Measurements from ENCODE around the gene GPR62.

Gene GPR62

DNA sequence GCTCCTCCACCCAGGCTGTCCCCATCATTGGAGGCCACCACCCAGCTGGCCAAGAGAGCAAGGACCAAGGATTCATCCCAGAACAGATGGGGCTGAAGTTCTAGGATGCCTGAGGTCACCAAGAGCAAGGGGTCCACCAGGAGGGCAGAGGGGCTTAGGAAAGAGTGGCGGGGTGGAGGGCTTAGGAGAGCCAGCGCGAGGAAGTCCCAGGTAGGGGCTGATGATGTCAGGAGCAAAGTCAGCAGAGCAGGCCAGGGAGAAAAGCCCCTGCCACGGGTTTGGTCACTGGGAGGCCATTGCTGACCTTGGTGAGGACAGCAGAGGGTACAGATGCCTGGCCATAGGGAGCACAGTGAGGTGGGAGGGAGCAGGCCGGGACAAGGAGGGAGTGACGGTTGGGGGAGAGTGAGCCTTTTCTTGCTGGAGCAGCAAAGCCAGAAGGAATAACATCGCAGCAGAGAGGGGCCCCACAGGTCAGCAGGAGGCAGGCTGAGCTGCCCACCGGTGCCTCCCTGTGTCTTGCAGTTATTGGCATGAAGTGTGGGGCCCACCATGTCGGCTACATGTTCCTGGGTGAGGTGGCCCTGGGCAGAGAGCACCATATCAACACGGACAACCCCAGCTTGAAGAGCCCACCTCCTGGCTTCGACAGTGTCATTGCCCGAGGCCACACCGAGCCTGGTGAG, 7.8 kb upstream of the GPR62 start:
- Histone ChIP-seq H3K27me3 (ENCODE audit: insufficient read depth, low read length) (no peaks in the 10 kb centered on the region), H3K9me3 (ENCODE audit: insufficient read depth, low read depth, low read length) (no peaks in the 10 kb centered on the region), H3K27ac (ENCODE audit: low read depth, low read length) (no peak overlapping the region), H2BK120ac (ENCODE audit: insufficient read depth, low read length, poor library complexity) (no peak overlapping the region), H2AK5ac (ENCODE audit: low read length) (no peak overlapping the region), H4K91ac (ENCODE audit: low read depth, low read length) (no peak overlapping the region), H4K8ac (ENCODE audit: low read depth, low read length) (no peak overlapping the region), H2BK12ac (ENCODE audit: low read length) (no peak overlapping the region), H2BK5ac (ENCODE audit: low read depth, low read length, poor library complexity) (no peak overlapping the region), H4K12ac (ENCODE audit: low read depth, low read length) (no peak overlapping the region), H3K79me1 (ENCODE audit: low read length) (peaks cover 2% of the 10 kb centered on the region), H3K79me2 (ENCODE audit: control insufficient read depth, insufficient read depth, low read length, poor library complexity) (peaks cover 2% of the 10 kb centered on the region), H3K9ac (ENCODE audit: low read length) (no peak overlapping the region), H3K23ac (ENCODE audit: low read length) (no peak overlapping the region), H3K36me3 (ENCODE audit: control insufficient read depth in 1 of 2, insufficient read depth in 2 of 2, low read length in 2 of 2) (no peaks in the 10 kb centered on the region), H3K4me1 (ENCODE audit: control insufficient read depth in 1 of 2, insufficient read depth in 2 of 2, low read length in 2 of 2) (peaks cover 2 to 4% of the 10 kb centered on the region in 2 experiments), H3K4me2 (ENCODE audit: low read length) (no peak overlapping the region), H3K4ac (ENCODE audit: low read depth, low read length) (no peak overlapping the region), H3K14ac (ENCODE audit: low read length) (no peak overlapping the region), H3K18ac (ENCODE audit: low read length) (no peak overlapping the region), H3K4me3 (ENCODE audit: low read depth, low read length) (no peak overlapping the region), H2AFZ (ENCODE audit: insufficient read depth, low read length, poor library complexity) (no peak overlapping the region)
- no peak for DNase-seq
- WGBS (ENCODE audit: extremely low coverage, insufficient coverage, insufficient read length) = no CpG with 5 or more reads among the region's 13 CpGs

GRCh38 chr3:51948016-51948580, 7.1 kb upstream of the GPR62 start:
- Histone ChIP-seq H3K4me3 (ENCODE audit: low read depth, low read length) (no peak overlapping the region), H3K79me2 (ENCODE audit: control insufficient read depth, insufficient read depth, low read length, poor library complexity) (no peaks in the 10 kb centered on the region), H3K9ac (ENCODE audit: low read length) (no peak overlapping the region), H3K4ac (ENCODE audit: low read depth, low read length) (no peak overlapping the region), H3K14ac (ENCODE audit: low read length) (no peak overlapping the region), H3K27ac (ENCODE audit: low read depth, low read length) (no peak overlapping the region), H4K8ac (ENCODE audit: low read depth, low read length) (no peak overlapping the region), H3K4me1 (ENCODE audit: control insufficient read depth in 1 of 2, insufficient read depth in 2 of 2, low read length in 2 of 2) (no peaks in the 10 kb centered on the region), H3K4me2 (ENCODE audit: low read length) (no peak overlapping the region), H2BK120ac (ENCODE audit: insufficient read depth, low read length, poor library complexity) (no peak overlapping the region), H2AK5ac (ENCODE audit: low read length) (no peak overlapping the region), H3K18ac (ENCODE audit: low read length) (no peak overlapping the region), H2BK12ac (ENCODE audit: low read length) (no peak overlapping the region), H2BK5ac (ENCODE audit: low read depth, low read length, poor library complexity) (no peak overlapping the region), H3K27me3 (ENCODE audit: insufficient read depth, low read length) (no peaks in the 10 kb centered on the region), H2AFZ (ENCODE audit: insufficient read depth, low read length, poor library complexity) (no peak overlapping the region), H3K79me1 (ENCODE audit: low read length) (no peaks in the 10 kb centered on the region), H3K36me3 (ENCODE audit: control insufficient read depth in 1 of 2, insufficient read depth in 2 of 2, low read length in 2 of 2) (no peaks in the 10 kb centered on the region), H3K9me3 (ENCODE audit: insufficient read depth, low read depth, low read length) (no peaks in the 10 kb centered on the region), H4K12ac (ENCODE audit: low read depth, low read length) (no peak overlapping the region), H3K23ac (ENCODE audit: low read length) (no peak overlapping the region), H4K91ac (ENCODE audit: low read depth, low read length) (no peak overlapping the region)
- no CpG with 5 or more reads among the region's 10 CpGs for WGBS (ENCODE audit: extremely low coverage, insufficient coverage, insufficient read length)
- DNase-seq = no peak

DNA sequence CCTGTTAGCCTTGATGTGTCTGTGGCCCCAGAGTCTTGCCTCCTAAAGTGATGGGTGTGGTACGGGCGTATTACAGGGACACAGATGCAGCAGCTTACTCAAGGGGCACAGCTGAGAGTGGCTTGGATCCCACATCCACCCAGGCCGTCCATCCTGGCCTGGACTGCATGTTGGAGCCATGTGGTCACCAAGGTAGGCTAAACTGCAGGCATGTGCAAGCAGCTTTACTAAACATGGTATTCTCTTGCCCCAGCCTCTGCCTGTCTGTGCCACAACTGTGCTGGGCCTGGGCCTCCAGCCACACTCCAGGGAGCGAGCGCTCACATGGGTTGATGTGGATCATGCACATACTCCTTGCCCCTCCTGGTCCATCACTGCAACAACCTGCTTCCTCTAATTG, 6.1 kb upstream of the GPR62 start:
- H3K9me3 ChIP-seq (ENCODE audit: insufficient read depth, low read depth, low read length) = no peaks in the 10 kb centered on the region
- no peak overlapping the region for H4K91ac ChIP-seq (ENCODE audit: low read depth, low read length)
- no CpG with 5 or more reads among the region's 5 CpGs for WGBS (ENCODE audit: extremely low coverage, insufficient coverage, insufficient read length)

GRCh38 chr3:51950899-51951298, 4.3 kb upstream of the GPR62 start:
- no peaks in the 10 kb centered on the region for H3K79me1 ChIP-seq (ENCODE audit: low read length)
- no peak for DNase-seq
- no peak overlapping the region for H3K14ac ChIP-seq (ENCODE audit: low read length)
- no peak overlapping the region for H3K18ac ChIP-seq (ENCODE audit: low read length)
- H3K4ac ChIP-seq (ENCODE audit: low read depth, low read length) = no peak overlapping the region
- H2BK5ac ChIP-seq (ENCODE audit: low read depth, low read length, poor library complexity) = no peak overlapping the region
- H2BK12ac ChIP-seq (ENCODE audit: low read length) = no peak overlapping the region
- no peaks in the 10 kb centered on the region for H3K79me2 ChIP-seq (ENCODE audit: control insufficient read depth, insufficient read depth, low read length, poor library complexity)
- peaks cover 6 to 8% of the 10 kb centered on the region in 2 experiments for H3K4me1 ChIP-seq (ENCODE audit: control insufficient read depth in 1 of 2, insufficient read depth in 2 of 2, low read length in 2 of 2)
- no peak overlapping the region for H3K4me2 ChIP-seq (ENCODE audit: low read length)
- peaks cover 19% of the 10 kb centered on the region for H3K27me3 ChIP-seq (ENCODE audit: insufficient read depth, low read length)
- H2AK5ac ChIP-seq (ENCODE audit: low read length) = no peak overlapping the region
- H2BK120ac ChIP-seq (ENCODE audit: insufficient read depth, low read length, poor library complexity) = no peak overlapping the region
- no peak overlapping the region for H4K8ac ChIP-seq (ENCODE audit: low read depth, low read length)
- no peak overlapping the region for H3K9ac ChIP-seq (ENCODE audit: low read length)
- peaks cover 2% of the 10 kb centered on the region for H3K9me3 ChIP-seq (ENCODE audit: insufficient read depth, low read depth, low read length)
- H3K27ac ChIP-seq (ENCODE audit: low read depth, low read length) = no peak overlapping the region
- no peak overlapping the region for H4K91ac ChIP-seq (ENCODE audit: low read depth, low read length)
- H3K4me3 ChIP-seq (ENCODE audit: low read depth, low read length) = no peak overlapping the region
- no peaks in the 10 kb centered on the region for H3K36me3 ChIP-seq (ENCODE audit: control insufficient read depth in 1 of 2, insufficient read depth in 2 of 2, low read length in 2 of 2)
- H3K23ac ChIP-seq (ENCODE audit: low read length) = no peak overlapping the region
- no peak overlapping the region for H4K12ac ChIP-seq (ENCODE audit: low read depth, low read length)
- WGBS (ENCODE audit: extremely low coverage, insufficient coverage, insufficient read length) = no CpG with 5 or more reads among the region's 2 CpGs
- no peak overlapping the region for H2AFZ ChIP-seq (ENCODE audit: insufficient read depth, low read length, poor library complexity)

More for the DNA sequence above, 6.1 kb upstream of the GPR62 start:
- no peak overlapping the region for H4K8ac ChIP-seq (ENCODE audit: low read depth, low read length)
- H3K23ac ChIP-seq (ENCODE audit: low read length) = no peak overlapping the region
- no peak overlapping the region for H3K27ac ChIP-seq (ENCODE audit: low read depth, low read length)
- H3K4me3 ChIP-seq (ENCODE audit: low read depth, low read length) = no peak overlapping the region
- H2BK5ac ChIP-seq (ENCODE audit: low read depth, low read length, poor library complexity) = no peak overlapping the region
- no peak overlapping the region for H3K9ac ChIP-seq (ENCODE audit: low read length)
- H2AFZ ChIP-seq (ENCODE audit: insufficient read depth, low read length, poor library complexity) = no peak overlapping the region
- no peak overlapping the region for H2BK120ac ChIP-seq (ENCODE audit: insufficient read depth, low read length, poor library complexity)
- H3K4me2 ChIP-seq (ENCODE audit: low read length) = no peak overlapping the region
- no peak overlapping the region for H3K14ac ChIP-seq (ENCODE audit: low read length)
- no peaks in the 10 kb centered on the region for H3K79me2 ChIP-seq (ENCODE audit: control insufficient read depth, insufficient read depth, low read length, poor library complexity)
- H3K18ac ChIP-seq (ENCODE audit: low read length) = no peak overlapping the region
- no peaks in the 10 kb centered on the region for H3K79me1 ChIP-seq (ENCODE audit: low read length)
- peak overlapping the region; percentile 7 for H4K12ac ChIP-seq (ENCODE audit: low read depth, low read length)
- no peaks in the 10 kb centered on the region for H3K36me3 ChIP-seq (ENCODE audit: control insufficient read depth in 1 of 2, insufficient read depth in 2 of 2, low read length in 2 of 2)
- H3K4me1 ChIP-seq (ENCODE audit: control insufficient read depth in 1 of 2, insufficient read depth in 2 of 2, low read length in 2 of 2) = no peaks in the 10 kb centered on the region
- H3K27me3 ChIP-seq (ENCODE audit: insufficient read depth, low read length) = peaks cover 8% of the 10 kb centered on the region
- no peak for DNase-seq
- no peak overlapping the region for H2AK5ac ChIP-seq (ENCODE audit: low read length)
- no peak overlapping the region for H2BK12ac ChIP-seq (ENCODE audit: low read length)
- H3K4ac ChIP-seq (ENCODE audit: low read depth, low read length) = no peak overlapping the region
